Prostate gland (tissue), 2 donors: ENCODE data around the gene ASB7. TPM values are rescaled to one million over a fixed set of nuclear protein-coding genes. Genes with fewer than 3 reads are reported as not detected.

ENCODE experiments used
- DNase-seq: peaks from one replicate; pipeline ENCODE4 v3.0.0-alpha.2; 2019; ENCODE audit warnings: low spot score
- H3K27ac ChIP-seq, 2 donors: fragments of 200-600 bp; sonication (generic); 2 replicates each; pipeline ENCODE4 v1.5.1; 2017 to 2019
- H3K27me3 ChIP-seq: fragments of 200-600 bp; sonication (generic); replicated peaks from 2 replicates; pipeline ENCODE4 v1.5.1; 2019; ENCODE audit not compliant: insufficient read depth
- H3K36me3 ChIP-seq, 2 donors: fragments of 200-600 bp; sonication (generic); 1 replicate in 1 of 2; 2 replicates in 1 of 2; pipeline versions ENCODE4 v1.5.1 to v1.8.1; 2017 to 2019
- H3K4me1 ChIP-seq: fragments of 200-600 bp; sonication (generic); replicated peaks from 2 replicates; pipeline ENCODE4 v1.5.1; 2019
- H3K4me3 ChIP-seq, 2 donors: fragments of 200-600 bp; sonication (generic); 2 replicates each; pipeline ENCODE4 v1.5.1; 2017 to 2019
- H3K9me3 ChIP-seq: fragments of 200-600 bp; sonication (generic); 2 replicates; pipeline ENCODE4 v1.5.1; 2017
- CTCF ChIP-seq, 4 experiments: fragments of 200-600 bp in 2 of 4; fragments of 450-650 bp in 2 of 4; sonication (generic) in 2 of 4; IDR thresholded peaks; 1 replicate in 3 of 4; 2 replicates in 1 of 4; pipeline ENCODE4 v1.5.1; 2016 to 2019; ENCODE audit warnings: antibody characterized with exemption in 4 of 4, mild to moderate bottlenecking in 2 of 4, moderate library complexity in 2 of 4
- POLR2A ChIP-seq: fragments of 450-650 bp; IDR thresholded peaks from one replicate; pipeline ENCODE4 v1.6.1; 2016; ENCODE audit warnings: antibody characterized with exemption, mild to moderate bottlenecking
- POLR2AphosphoS5 ChIP-seq: sonication (generic); formaldehyde crosslinking; IDR thresholded peaks from one replicate; pipeline ENCODE4 v1.6.1; 2017; ENCODE audit warnings: antibody characterized with exemption
- WGBS: methylation state at CpG from one replicate; pipeline ENCODE4 v1.1.5; 2018; 5-methylcytosine and 5-hydroxymethylcytosine counted together
- intact Hi-C: fragments of 100-400 bp; cut with DNase I; formaldehyde crosslinking; loops from one replicate; pipeline ENCODE4 v1.14.2; 2022
- total RNA-seq, 2 donors: library from RNA; depleted of rRNA; stranded (reverse); fragments of >200 nt; gene quantifications; one replicate each; pipeline ENCODE4 v1.1.0, GENCODE V29; 2016

The ASB7 gene
- total RNA-seq, 2 donors from 2014 or later = 17.3 to 22.3 TPM

- TF ChIP-seq POLR2AphosphoS5 = no peak
- no peak for TF ChIP-seq CTCF (IDR thresholded peaks at IDR 0.05)
- no peak for TF ChIP-seq POLR2A
- H3K36me3 ChIP-seq = no peaks in the 10 kb centered on the region
- H3K9me3 ChIP-seq = no peaks in the 10 kb centered on the region
- no peaks in the 10 kb centered on the region for H3K4me1 ChIP-seq
- intact Hi-C loops = no loop called here
- no peak overlapping the region for H3K4me3 ChIP-seq
- 84% methylated on average over 11 of the region's 11 CpGs for WGBS
- H3K27ac ChIP-seq = no peak overlapping the region
- H3K27me3 ChIP-seq = no peaks in the 10 kb centered on the region
- DNase-seq = no peak
These were observed 35.9 kb downstream of the ASB7 start for GRCh38 chr15:100638177-100638730.

DNA sequence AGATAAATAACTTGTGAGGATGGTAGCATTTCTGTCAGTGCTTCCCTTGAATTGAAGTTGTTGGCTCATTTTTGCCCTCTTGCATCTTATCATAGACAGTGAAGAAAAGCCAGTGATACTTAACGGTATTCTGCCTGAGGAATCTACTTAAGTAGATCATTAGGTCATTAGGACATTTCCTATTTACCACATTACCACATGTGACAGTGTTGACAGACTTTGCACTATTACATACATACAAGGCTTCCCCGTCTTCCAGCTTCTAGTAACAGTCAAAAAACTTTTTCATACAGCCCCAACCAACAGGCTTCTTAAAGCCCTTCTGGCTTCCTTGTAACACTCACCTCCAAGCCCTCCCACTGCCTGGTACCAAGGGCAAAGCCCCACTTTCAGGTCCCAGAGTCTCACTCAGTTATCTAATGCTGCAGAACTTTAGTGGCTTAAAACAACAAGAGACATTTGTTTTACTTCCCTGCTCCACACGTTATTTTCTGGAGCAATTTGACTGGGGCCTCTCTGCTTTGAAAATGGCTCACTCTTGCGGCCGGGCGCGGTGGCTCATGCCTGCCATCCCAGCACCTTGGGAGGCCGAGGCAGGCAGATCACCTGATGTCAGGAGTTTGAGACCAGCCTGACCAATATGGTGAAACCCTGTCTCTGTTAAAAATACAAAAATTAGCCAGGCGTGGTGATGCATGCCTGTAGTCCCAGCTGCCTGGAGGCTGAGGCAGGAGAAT lies 40.0 kb downstream of the ASB7 start:
- H3K9me3 ChIP-seq = no peaks in the 10 kb centered on the region
- no peak overlapping the region for H3K4me3 ChIP-seq
- intact Hi-C loops = no loop called here
- no peak overlapping the region for H3K27ac ChIP-seq
- no peaks in the 10 kb centered on the region for H3K36me3 ChIP-seq
- no peaks in the 10 kb centered on the region for H3K4me1 ChIP-seq
- WGBS = 92% methylated on average over 9 of the region's 9 CpGs
- no peak for DNase-seq
- H3K27me3 ChIP-seq = no peaks in the 10 kb centered on the region
- TF ChIP-seq CTCF (IDR thresholded peaks at IDR 0.05) = no peak
- TF ChIP-seq POLR2AphosphoS5 = no peak
- TF ChIP-seq POLR2A = no peak

- Histone ChIP-seq H3K4me1 (no peaks in the 10 kb centered on the region), H3K9me3 (no peaks in the 10 kb centered on the region), H3K27ac (no peak overlapping the region), H3K27me3 (no peaks in the 10 kb centered on the region), H3K36me3 (no peaks in the 10 kb centered on the region), H3K4me3 (no peak overlapping the region)
- DNase-seq = no peak
- intact Hi-C loops = no loop called here
- no peak for TF ChIP-seq CTCF (IDR thresholded peaks at IDR 0.05)
- no peak for TF ChIP-seq POLR2AphosphoS5
- no peak for TF ChIP-seq POLR2A
- WGBS = 95% methylated on average over 4 of the region's 4 CpGs
These were observed 40.6 kb downstream of the ASB7 start for GRCh38 chr15:100642950-100643338.

GRCh38 chr15:100645671-100646070 lies 43.3 kb downstream of the ASB7 start:
- intact Hi-C loops = no loop called here
- no peaks in the 10 kb centered on the region for H3K27me3 ChIP-seq
- DNase-seq = no peak
- H3K4me1 ChIP-seq = no peaks in the 10 kb centered on the region
- H3K27ac ChIP-seq = no peak overlapping the region
- no peak overlapping the region for H3K4me3 ChIP-seq
- 92% methylated on average over 5 of the region's 5 CpGs for WGBS
- H3K9me3 ChIP-seq = no peaks in the 10 kb centered on the region
- no peaks in the 10 kb centered on the region for H3K36me3 ChIP-seq
- TF ChIP-seq POLR2AphosphoS5 (no peak), CTCF (IDR thresholded peaks at IDR 0.05) (no peak), POLR2A (no peak)

DNA sequence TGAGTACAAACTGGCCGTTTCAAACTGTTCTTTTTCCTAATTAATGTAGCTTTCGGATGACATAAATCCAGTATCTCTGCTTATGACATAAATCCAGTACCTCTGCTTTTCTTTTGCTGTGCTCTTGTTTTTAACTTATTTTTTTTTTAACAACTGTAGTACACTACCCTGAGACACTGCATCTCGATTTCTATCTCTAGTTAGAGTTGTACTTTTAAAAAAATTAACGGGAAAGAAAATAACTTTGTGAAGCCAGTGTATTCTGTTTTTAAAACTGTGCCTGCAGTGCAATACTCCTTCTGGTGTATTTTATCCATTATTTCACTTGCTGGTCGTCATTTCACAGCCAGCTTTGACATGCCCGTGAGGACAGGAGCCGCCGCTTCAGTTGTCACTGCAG lies 46.6 kb downstream of the ASB7 start:
- Histone ChIP-seq H3K36me3 (no peaks in the 10 kb centered on the region), H3K27ac (no peak overlapping the region), H3K4me1 (no peaks in the 10 kb centered on the region), H3K9me3 (no peaks in the 10 kb centered on the region), H3K4me3 (no peak overlapping the region), H3K27me3 (no peaks in the 10 kb centered on the region)
- no peak for TF ChIP-seq POLR2A
- no peak for DNase-seq
- WGBS = 58% methylated on average over 8 of the region's 8 CpGs
- intact Hi-C loops = no loop called here
